OCI-LY3 (cell line): ENCODE measurements around the gene KITLG.

Source experiments
- EZH2phosphoT487 ChIP-seq: fragments of 200-600 bp; shearing (Covaris generic); IDR thresholded peaks from 2 replicates; pipeline ENCODE4 v1.6.1; 2018; ENCODE audit warnings: antibody characterized with exemption, mixed run types, low read depth
- TF ChIP-seq, protein P1 (sequence below): fragments of 200-600, 300-600 bp; sonication (generic); IDR thresholded peaks from 2 replicates; pipeline ENCODE4 v1.5.1; 2014; ENCODE audit warnings: antibody characterized with exemption, low read length, low read depth

DNA sequence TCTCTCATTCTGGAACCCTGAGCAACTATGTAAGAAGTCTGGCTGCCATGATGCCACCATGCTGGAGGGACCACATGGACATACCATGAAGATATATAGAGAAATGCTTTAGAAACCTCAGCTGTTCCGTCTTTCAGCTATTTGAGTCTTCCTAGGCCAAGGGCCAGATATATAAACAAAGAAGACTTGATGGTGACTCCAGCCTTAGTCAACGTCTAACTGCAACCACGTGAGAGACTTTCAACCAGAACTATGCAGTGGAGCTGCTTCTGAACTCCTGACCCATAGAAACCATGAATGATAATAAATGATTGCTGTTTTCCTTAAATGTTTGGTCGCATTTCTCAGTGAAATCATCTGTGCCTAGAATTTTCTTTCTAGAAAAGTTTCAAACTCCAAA, 20.0 kb upstream of the KITLG start:
- TF ChIP-seq, protein P1, sequence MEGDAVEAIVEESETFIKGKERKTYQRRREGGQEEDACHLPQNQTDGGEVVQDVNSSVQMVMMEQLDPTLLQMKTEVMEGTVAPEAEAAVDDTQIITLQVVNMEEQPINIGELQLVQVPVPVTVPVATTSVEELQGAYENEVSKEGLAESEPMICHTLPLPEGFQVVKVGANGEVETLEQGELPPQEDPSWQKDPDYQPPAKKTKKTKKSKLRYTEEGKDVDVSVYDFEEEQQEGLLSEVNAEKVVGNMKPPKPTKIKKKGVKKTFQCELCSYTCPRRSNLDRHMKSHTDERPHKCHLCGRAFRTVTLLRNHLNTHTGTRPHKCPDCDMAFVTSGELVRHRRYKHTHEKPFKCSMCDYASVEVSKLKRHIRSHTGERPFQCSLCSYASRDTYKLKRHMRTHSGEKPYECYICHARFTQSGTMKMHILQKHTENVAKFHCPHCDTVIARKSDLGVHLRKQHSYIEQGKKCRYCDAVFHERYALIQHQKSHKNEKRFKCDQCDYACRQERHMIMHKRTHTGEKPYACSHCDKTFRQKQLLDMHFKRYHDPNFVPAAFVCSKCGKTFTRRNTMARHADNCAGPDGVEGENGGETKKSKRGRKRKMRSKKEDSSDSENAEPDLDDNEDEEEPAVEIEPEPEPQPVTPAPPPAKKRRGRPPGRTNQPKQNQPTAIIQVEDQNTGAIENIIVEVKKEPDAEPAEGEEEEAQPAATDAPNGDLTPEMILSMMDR, result no peak
- TF ChIP-seq EZH2phosphoT487, result no peak
